GM12872 (cell line): ENCODE data around the gene CCDC7.

Experiments used
- CTCF ChIP-seq: IDR thresholded peaks from 3 replicates; pipeline ENCODE4 v1.5.1; 2011; ENCODE audit warnings: low read depth, mild to moderate bottlenecking, low read length, moderate library complexity; ENCODE audit not compliant: insufficient read depth

CCDC7 gene

DNA sequence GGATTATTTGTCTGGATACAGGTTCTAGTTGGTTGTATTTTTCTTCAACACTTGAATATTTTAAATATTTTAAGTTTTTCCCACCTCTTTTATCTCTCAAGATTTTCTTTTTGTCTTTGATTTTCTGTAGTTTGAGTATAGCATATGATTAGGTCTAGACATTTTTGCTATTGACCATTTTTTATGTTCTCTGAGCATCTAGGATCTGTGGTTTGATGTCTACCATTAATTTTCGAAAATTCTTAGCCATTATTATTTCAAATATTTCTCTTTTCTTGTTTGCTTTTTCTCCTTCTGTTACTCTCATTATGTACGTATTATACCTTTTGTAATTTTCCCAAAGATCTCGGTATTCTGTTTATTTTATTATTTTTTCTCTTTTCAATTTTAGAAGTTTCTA lies 293.0 kb downstream of the CCDC7 start:
- no peak for TF ChIP-seq CTCF

DNA sequence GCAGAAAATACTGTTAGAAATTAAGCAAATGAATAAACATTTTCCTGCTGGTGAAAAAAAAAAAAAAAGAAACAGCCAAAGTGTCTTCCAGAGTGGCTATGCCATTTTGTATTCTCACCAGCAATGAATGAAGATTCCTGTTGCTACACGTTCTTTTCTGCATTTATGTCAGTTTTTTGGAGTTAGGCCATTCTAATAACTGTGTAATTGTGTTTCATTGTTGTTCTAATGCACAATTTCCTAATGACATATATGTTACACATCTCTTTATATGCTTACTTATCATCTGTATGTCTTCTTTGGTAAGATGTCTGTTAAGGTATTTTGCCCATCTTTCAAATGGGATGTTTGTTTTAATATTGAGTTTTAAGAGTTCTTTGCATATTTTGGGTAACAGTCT lies 298.4 kb downstream of the CCDC7 start:
- no peak for TF ChIP-seq CTCF

- TF ChIP-seq CTCF: no peak
Observed at GRCh38 chr10:32746869-32747268, 300.9 kb downstream of the CCDC7 start.

GRCh38 chr10:32751582-32751981 lies 305.6 kb downstream of the CCDC7 start:
- no peak for TF ChIP-seq CTCF

- TF ChIP-seq CTCF: no peak
Observed at GRCh38 chr10:32771217-32771616, 325.3 kb downstream of the CCDC7 start.

DNA sequence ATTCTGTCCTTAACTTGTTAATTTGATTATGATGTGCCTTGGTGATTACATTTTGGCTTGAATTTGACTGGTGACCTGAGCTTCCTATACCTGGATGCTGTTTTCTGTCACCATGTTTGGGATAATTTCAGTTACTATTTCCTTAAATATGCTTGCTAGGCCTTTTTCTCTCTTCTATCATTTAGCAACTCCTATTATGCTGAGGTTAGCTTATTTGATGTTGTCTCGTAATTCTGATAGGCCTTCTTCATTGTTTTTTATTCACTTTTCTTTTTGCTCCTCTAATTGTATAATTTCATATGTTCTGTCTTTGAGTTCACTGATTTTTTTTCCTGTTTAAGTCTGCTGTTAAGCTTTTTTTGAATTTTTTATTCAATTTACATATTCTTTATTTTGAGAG lies 327.2 kb downstream of the CCDC7 start:
- no peak for TF ChIP-seq CTCF

- no peak for TF ChIP-seq CTCF
Observed at GRCh38 chr10:32786968-32787367, 341.0 kb downstream of the CCDC7 start.
